Left lung (tissue), 10 donors: ENCODE results near the gene ANKRD65. TPM values are rescaled to one million over a fixed set of nuclear protein-coding genes. Genes with fewer than 3 reads are reported as not detected.

Experiments
- ATAC-seq: fragments of 200-7000 bp; cut with Tn5 transposase; one replicate; pipeline ENCODE4 v1.9.1; 2020; ENCODE audit warnings: moderate library complexity
- DNase-seq, 4 donors: peaks; one replicate each; pipeline ENCODE4 v3.0.0-alpha.2; 2013 to 2020
- H3K27ac ChIP-seq, 2 donors: fragments of 200-600 bp; sonication (generic) in 1 of 2; one replicate each; pipeline versions ENCODE4 v1.5.0 to v1.8.0; 2020 to 2021
- H3K27me3 ChIP-seq, 2 donors: fragments of 200-600 bp; sonication (generic) in 1 of 2; one replicate each; pipeline versions ENCODE4 v1.5.0 to v1.8.0; 2020 to 2021
- H3K36me3 ChIP-seq, 2 donors: fragments of 200-600 bp; sonication (generic) in 1 of 2; one replicate each; pipeline versions ENCODE4 v1.5.0 to v1.8.0; 2020 to 2021
- H3K4me1 ChIP-seq, 2 donors: fragments of 200-600 bp; one replicate each; pipeline ENCODE4 v1.8.0; 2021
- H3K4me3 ChIP-seq, 2 donors: fragments of 200-600 bp; sonication (generic) in 1 of 2; one replicate each; pipeline versions ENCODE4 v1.5.0 to v1.8.0; 2020 to 2021; ENCODE audit warnings: mild to moderate bottlenecking in 1 of 2
- H3K9me3 ChIP-seq, 2 donors: fragments of 200-600 bp; sonication (generic) in 1 of 2; one replicate each; pipeline versions ENCODE4 v1.5.0 to v1.8.0; 2020 to 2021
- intact Hi-C, 2 donors: fragments of 100-400 bp; cut with DNase I; formaldehyde crosslinking; loops; one replicate each; pipeline versions ENCODE4 v1.11.2 to v1.14.2; 2022
- polyA plus RNA-seq, 6 donors: library from polyadenylated mRNA; unstranded; fragments of 120-200 nt; gene quantifications; one replicate each; pipeline ENCODE4 v1.2.1, GENCODE V29; 2013; ENCODE audit not compliant: insufficient read length in 6 of 6
- total RNA-seq, 2 donors: library from RNA; stranded (reverse); fragmentation: NEBNext Ultra II Directional; extraction: Animal tissue kit (Norgen Biotek cat#: 25700); gene quantifications; one replicate each; pipeline ENCODE4 v1.2.1, GENCODE V29; 2021
- TF ChIP-seq, protein P1 (sequence below), 2 donors: fragments of 200-600 bp; sonication (generic) in 1 of 2; IDR thresholded peaks; one replicate each; pipeline versions ENCODE4 v1.5.0 to v1.8.0; 2021; ENCODE audit warnings: antibody characterized with exemption in 2 of 2
- donor health status: DM: no; HTN: yes; CAD: no.
- donor health status: DM: no; HTN: no; CAD: no.

The ANKRD65 gene
- total and polyA plus RNA-seq, 8 donors, result 18.4 to 41.6 (median 31.7) TPM

DNA sequence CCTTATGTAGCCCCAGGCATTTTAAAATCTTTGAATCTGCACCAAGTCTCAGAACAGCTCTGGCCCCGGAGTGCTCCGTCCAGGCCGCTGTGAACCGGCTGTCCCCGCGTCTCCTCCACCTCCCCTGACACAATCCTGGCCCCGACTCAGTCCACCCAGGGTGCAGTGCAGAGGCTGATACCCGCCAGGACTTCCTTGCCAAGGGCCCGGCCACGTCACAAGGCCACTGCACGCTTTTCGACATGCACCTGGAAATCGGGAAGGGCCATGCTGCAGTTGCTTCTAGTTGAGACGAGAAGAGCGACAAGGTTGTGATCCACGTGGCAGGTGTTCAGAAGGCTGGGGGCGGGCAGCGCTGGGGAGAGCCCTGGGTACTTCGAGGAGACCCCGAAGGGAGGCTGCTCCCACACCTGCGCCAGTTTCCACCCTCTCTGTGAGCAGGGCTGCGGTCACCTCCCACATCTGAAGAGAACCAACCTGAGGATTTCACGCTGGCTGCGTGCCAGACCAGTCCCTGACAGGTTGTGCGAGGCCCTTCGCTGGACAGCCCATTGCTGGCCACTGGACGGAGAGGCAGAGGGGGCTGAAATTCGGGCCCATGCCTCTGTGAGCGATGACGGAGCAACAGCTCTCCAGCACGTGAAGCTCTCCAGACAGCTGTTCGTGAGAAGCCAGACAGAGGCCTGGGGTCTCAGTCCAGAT lies 21.1 kb upstream of the ANKRD65 start:
- DNase-seq, result peak in 1 of 4 donors; percentile 79
- intact Hi-C loops, result no loop called here
- Histone ChIP-seq H3K27ac (no peak overlapping the region), H3K4me3 (no peak overlapping the region), H3K27me3 (peaks cover 0 to 18% of the 10 kb centered on the region in 2 donors), H3K9me3 (no peaks in the 10 kb centered on the region), H3K36me3 (peaks cover 0 to 4% of the 10 kb centered on the region in 2 donors), H3K4me1 (peaks cover 16 to 29% of the 10 kb centered on the region in 2 donors)
- TF ChIP-seq, protein P1, sequence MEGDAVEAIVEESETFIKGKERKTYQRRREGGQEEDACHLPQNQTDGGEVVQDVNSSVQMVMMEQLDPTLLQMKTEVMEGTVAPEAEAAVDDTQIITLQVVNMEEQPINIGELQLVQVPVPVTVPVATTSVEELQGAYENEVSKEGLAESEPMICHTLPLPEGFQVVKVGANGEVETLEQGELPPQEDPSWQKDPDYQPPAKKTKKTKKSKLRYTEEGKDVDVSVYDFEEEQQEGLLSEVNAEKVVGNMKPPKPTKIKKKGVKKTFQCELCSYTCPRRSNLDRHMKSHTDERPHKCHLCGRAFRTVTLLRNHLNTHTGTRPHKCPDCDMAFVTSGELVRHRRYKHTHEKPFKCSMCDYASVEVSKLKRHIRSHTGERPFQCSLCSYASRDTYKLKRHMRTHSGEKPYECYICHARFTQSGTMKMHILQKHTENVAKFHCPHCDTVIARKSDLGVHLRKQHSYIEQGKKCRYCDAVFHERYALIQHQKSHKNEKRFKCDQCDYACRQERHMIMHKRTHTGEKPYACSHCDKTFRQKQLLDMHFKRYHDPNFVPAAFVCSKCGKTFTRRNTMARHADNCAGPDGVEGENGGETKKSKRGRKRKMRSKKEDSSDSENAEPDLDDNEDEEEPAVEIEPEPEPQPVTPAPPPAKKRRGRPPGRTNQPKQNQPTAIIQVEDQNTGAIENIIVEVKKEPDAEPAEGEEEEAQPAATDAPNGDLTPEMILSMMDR (IDR thresholded peaks at IDR 0.05), result no peak
- ATAC-seq, result peak; percentile 39

DNA sequence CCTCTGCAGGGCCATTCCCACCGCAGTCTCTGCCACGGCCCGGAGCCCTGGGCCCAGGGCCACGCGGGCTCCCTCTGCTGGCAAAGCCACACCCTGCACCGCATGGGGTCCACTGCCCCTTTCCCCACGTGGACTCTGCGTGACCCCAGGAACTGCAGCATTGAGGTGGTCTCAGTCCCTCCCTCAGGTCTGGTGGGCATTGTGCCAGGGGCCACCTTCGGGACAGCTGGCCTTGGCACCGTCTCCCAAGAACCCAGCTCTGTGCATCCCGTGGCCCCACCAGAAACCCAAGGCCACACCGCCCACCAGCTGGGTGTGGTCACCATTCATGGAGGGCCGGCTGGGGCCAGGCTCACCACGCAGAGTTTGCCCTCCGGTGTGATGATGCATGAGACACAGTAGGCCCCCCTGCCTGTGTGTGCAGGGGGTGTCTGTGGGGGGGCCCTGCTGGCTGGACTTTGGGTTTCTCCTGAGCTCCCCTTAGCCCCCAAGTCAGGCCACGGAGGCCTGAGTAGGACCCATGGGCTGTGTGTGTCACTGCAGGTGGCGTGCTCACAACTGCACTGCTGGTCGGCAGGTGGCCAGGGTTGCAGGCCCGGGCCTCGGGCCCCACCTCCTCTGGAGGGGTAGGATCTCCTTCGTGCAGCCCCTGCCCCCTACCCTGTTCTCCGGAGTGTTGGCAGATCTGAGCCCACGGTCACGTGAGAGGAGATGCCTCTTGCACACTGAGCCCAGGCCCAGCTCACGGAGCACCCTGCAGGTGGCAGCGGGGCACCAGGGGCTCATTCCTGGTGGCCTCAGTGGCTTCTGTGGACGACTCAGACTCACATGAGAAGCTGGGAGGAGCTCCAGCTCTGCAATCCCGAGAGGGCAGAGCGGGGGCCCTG lies 20.2 kb upstream of the ANKRD65 start:
- DNase-seq (peak in 2 of 4 donors; percentile 53 to 88), ATAC-seq (peak; percentile 73)
- Histone ChIP-seq H3K4me1 (peaks cover 19 to 38% of the 10 kb centered on the region in 2 donors), H3K9me3 (no peaks in the 10 kb centered on the region), H3K4me3 (no peak overlapping the region), H3K27me3 (peaks cover 0 to 28% of the 10 kb centered on the region in 2 donors), H3K36me3 (peaks cover 0 to 4% of the 10 kb centered on the region in 2 donors), H3K27ac (no peak overlapping the region)
- intact Hi-C loops, result no loop called here
- TF ChIP-seq, protein P1 (IDR thresholded peaks at IDR 0.05), result peak; percentile 84 to 92

- Histone ChIP-seq H3K4me3 (no peak overlapping the region), H3K9me3 (no peaks in the 10 kb centered on the region), H3K4me1 (peaks cover 20 to 46% of the 10 kb centered on the region in 2 donors), H3K27me3 (peaks cover 0 to 36% of the 10 kb centered on the region in 2 donors), H3K27ac (no peak overlapping the region), H3K36me3 (peaks cover 0 to 4% of the 10 kb centered on the region in 2 donors)
- TF ChIP-seq, protein P1 (IDR thresholded peaks at IDR 0.05), result no peak
- no peak for ATAC-seq
- no peak for DNase-seq
- intact Hi-C loops, result no loop called here
Observed at GRCh38 chr1:1440262-1441001, 19.4 kb upstream of the ANKRD65 start.

DNA sequence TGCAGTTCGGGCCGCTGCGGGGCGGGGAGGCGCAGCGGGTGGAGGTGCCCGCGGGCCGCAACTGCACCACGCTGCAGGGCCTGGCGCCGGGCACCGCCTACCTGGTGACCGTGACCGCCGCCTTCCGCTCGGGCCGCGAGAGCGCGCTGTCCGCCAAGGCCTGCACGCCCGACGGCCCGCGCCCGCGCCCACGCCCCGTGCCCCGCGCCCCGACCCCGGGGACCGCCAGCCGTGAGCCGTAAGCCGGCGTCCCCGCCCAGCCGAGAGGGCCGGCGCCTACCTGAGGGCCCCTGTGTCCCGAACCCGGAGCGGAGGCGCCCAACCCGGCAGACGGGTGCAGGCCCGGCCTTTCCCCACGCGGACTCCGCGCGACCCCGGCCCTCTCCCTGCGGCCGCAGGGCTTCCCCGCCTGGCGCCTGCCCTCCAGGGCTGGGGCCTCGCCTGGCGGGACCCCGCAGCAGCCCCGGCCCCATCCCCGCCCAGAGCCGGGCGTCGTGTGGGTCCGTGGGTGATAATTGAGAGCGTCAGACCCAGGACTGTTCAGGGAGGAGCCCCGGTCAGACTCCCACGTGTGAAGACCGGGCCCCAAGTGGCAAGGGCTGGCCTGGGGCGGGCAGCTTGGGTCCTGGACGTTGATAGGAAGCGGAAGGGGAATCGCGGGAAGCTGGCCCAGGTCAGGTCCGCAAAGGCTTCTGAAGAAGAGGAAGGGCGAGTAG lies 18.6 kb upstream of the ANKRD65 start:
- H3K9me3 ChIP-seq, result no peaks in the 10 kb centered on the region
- H3K27ac ChIP-seq, result no peak overlapping the region
- DNase-seq (peak in 1 of 4 donors; percentile 71), ATAC-seq (no peak)
- TF ChIP-seq, protein P1 (IDR thresholded peaks at IDR 0.05), result no peak
- H3K36me3 ChIP-seq, result peaks cover 0 to 4% of the 10 kb centered on the region in 2 donors
- peaks cover 0 to 43% of the 10 kb centered on the region in 2 donors for H3K27me3 ChIP-seq
- H3K4me3 ChIP-seq, result no peak overlapping the region
- H3K4me1 ChIP-seq, result peaks cover 26 to 53% of the 10 kb centered on the region in 2 donors
- intact Hi-C loops, result no loop called here
